ENCODE results near the gene BCAS3.

- TF ChIP-seq, protein P1, sequence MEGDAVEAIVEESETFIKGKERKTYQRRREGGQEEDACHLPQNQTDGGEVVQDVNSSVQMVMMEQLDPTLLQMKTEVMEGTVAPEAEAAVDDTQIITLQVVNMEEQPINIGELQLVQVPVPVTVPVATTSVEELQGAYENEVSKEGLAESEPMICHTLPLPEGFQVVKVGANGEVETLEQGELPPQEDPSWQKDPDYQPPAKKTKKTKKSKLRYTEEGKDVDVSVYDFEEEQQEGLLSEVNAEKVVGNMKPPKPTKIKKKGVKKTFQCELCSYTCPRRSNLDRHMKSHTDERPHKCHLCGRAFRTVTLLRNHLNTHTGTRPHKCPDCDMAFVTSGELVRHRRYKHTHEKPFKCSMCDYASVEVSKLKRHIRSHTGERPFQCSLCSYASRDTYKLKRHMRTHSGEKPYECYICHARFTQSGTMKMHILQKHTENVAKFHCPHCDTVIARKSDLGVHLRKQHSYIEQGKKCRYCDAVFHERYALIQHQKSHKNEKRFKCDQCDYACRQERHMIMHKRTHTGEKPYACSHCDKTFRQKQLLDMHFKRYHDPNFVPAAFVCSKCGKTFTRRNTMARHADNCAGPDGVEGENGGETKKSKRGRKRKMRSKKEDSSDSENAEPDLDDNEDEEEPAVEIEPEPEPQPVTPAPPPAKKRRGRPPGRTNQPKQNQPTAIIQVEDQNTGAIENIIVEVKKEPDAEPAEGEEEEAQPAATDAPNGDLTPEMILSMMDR (IDR thresholded peaks at IDR 0.05): no peak
- TF ChIP-seq POLR2A (IDR thresholded peaks at IDR 0.05): no peak
These were observed 467.2 kb downstream of the BCAS3 start for GRCh38 chr17:61144617-61145564.
